Right renal pelvis (tissue), 4 donors: ENCODE data around the gene TTC7B. TPM values are rescaled to one million over a fixed set of nuclear protein-coding genes. Genes with fewer than 3 reads are reported as not detected.
A peak's percentile ranks its signal among the peaks of the same experiment; 100 is the strongest.

ENCODE experiments used
- DNase-seq, 4 donors: peaks; one replicate each; pipeline ENCODE4 v3.0.0-alpha.2; 2013; ENCODE audit warnings: low read depth in 4 of 4, low spot score in 3 of 4, missing footprints in 1 of 4
- polyA plus RNA-seq, 4 donors: library from polyadenylated mRNA; unstranded; fragments of 120-200 nt; gene quantifications; one replicate each; pipeline ENCODE4 v1.2.1, GENCODE V29; 2013; ENCODE audit not compliant: insufficient read length in 4 of 4

The TTC7B gene
- polyA plus RNA-seq, 4 donors = 45.5 to 56.3 (median 47.5) TPM

DNA sequence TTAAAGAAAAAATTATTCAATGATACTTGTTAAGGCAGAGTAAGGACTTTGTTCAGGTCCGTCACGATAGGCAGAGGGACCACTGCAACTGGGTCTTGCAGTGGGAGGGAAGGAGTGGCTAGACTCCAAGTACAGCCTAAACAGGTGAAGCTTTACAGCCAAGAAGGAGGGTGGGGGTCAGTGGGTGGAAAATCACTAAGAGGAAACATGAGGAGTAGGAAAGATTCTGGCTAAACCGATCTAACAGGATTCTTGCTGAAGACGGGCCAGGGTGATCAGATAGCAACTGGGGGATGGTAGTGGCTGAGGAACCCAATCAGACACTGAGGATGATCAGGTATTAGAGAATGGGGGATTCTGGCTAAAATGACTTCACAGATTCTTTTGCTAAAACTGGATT lies 100.2 kb downstream of the TTC7B start:
- DNase-seq = no peak

GRCh38 chr14:90715495-90715894 lies 100.7 kb downstream of the TTC7B start:
- DNase-seq = no peak

DNA sequence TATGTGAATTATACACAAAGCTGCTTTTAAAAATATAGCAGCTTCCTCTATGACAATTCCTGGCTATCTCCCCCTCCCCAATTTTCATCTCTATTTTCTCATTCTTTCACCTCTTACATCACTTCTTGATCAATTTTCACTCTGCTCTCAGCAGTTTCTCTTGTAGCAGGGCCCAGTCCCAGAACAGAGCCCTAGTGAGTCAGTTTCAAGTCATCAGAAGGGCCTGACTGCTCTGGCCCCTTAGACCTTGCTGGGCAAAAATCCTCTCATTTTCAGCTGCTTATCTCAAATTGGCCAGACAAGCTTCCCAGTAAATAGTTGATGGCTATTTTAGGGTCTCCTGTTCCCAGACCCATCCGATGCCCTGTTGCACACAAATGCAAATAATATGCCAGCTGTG lies 101.4 kb downstream of the TTC7B start:
- no peak for DNase-seq

DNA sequence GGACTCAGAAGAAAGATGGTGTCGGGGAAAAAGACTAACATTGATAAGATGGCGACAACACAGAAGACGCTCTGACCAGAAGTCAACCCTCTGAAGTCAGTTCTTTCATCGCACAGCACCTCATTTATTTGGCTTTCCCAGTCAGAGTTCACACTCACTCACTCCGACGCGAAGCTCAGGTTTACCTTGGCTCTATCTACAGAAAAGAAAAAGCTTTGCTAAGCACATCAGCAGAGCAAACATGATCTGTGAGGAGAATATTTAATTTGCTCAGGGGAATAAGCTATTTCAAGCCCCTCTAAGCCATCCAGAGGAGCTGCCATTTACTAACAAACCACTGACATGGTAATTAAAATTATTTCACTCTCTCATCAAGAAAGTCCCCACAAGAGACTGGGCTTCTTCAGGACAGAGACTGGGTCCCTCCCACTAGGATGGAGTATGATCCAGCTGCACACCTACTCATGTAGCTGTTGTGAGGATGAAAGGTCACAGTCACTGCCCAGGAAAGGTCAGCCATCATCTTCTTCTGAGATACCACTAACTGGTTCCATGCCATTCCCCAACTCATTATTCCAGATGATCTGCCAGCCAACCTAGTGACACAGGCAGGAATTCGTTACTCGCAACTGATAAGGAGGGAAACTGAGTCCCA lies 111.4 kb downstream of the TTC7B start:
- no peak for DNase-seq

DNA sequence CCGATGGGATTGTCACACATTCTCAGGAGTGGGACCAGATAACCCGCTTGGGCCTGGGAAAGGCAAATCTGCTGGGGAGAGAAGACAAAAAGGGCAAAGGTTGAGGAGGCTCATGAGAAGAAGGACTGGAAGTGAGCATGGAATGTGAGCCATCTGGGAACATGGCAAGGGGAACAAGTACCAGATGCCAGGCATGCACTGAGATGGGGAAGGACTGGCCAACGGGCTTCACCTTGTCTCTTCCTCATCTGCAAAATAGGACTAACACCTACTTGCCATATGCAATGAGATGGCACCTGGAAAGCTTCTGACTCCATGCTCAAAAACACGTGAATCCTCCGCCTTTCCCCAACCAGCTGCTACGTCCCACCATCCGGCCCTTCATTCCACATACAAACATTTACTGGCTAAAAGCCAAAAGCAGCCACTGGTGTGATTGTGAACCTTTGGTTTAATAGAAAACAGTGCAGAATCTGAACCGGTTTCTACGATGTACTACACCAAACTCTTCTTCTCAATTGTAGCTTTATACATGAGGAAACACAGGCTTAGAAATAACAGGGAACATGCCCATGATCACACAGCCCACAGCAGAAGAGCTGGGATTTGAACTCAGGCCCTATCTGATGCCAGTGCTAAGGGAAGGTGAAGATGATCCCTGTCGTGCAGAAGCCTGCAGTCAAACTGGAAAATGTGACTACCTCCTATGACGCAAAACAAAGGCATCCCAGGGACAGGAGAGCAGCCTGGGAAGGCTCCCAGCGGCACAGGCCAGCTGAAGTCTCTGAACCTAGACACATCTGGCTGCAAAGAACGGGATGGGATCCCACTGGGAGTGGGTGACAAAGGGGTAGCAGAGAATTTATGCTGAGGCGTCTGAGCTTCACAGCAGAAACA lies 112.1 kb downstream of the TTC7B start:
- no peak for DNase-seq

GRCh38 chr14:90700933-90701776 lies 115.1 kb downstream of the TTC7B start:
- DNase-seq = no peak

DNA sequence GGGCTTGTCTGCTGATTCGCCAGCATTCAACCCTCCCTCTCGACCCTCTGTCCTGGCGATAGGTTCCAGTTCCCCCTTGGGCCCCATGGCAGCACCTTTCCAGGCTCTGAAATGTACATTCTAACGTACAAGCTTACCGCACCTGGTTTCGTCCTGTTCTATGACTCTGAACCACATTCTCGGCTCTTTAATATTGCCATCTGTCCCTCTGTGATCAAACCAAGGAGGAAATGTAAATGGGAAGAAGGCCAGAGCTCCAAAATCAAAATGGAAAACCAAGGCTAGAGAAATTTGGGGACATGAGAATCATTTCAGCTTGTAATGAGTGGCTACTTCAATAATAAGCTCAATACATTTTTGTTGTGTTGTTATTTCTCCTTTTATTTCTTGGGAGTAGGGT lies 117.2 kb downstream of the TTC7B start:
- no peak for DNase-seq

- no peak for DNase-seq
These were observed 117.8 kb downstream of the TTC7B start for GRCh38 chr14:90698379-90698869.

GRCh38 chr14:90697577-90698206 lies 118.5 kb downstream of the TTC7B start:
- peak; percentile 56 to 74 (median 66) for DNase-seq

- no peak for DNase-seq
These were observed 119.1 kb downstream of the TTC7B start for GRCh38 chr14:90697132-90697531.

GRCh38 chr14:90696720-90697119 lies 119.5 kb downstream of the TTC7B start:
- no peak for DNase-seq

DNA sequence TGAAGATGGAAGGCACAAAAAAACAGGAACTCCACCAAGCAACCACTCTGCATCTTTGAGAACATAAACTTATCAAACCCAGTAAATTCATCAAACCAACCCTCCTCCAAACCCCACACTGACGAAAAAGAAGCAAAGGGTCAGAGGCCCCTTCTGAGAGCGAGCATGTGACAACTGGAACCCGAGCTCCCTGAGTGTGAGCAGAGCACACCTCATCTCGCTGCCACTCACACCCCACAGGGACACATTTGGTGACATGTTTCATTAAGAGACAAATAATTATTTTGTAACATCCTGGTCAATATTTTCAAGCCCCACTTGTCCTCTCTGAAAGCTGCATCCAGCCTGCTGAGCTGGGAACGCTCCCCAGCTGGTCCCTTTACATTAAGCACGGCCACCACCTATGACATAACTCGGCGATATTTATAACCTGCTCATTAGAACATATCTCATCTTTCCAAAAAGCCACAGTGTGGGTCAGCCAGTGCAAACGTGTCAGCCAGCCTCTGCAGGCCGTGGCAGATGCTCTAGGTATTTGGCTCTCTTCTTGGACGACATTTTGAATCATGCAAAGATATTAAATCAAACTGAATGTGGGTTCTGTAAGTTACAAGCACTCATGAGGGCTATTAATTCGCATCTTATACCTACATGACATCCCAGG lies 120.1 kb downstream of the TTC7B start:
- DNase-seq = no peak

DNA sequence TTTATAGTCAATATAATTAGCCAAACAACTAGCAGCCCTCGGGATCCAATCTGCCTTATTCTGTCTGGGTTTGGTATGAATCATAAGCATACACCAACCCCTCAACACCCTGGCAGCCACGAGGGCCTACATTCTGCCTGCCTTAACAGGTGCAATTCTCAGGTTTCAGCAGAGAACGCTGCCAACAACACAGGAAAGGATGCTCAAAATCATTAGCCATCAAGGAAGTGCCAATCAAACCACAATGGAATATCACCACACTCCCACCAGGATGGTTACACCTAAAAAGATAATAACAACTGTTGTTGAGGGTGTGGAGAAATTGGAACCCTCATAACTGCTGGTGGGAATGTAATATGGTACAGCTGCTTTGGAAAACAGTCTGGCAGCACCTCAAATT lies 122.8 kb downstream of the TTC7B start:
- no peak for DNase-seq

DNA sequence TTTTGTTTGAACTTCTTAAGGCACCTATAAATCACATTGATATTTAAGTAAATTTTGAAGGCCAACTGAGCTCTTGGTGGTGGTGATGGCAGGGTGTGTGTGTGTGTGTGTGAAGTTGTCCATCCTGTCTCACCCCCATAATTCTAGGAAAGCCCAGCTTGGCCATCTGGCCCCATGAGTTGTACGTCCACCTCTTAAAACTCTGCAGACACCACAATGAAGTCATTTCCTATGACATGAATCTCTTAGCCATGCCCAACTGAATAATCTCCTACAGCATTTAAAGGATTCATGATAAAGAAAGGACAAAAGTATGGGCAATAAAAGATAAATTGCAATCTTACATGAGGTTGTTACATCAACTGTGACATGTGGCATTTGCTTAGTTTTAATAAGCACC lies 123.4 kb downstream of the TTC7B start:
- DNase-seq = no peak

- no peak for DNase-seq
These were observed 124.2 kb downstream of the TTC7B start for GRCh38 chr14:90692061-90692460.

GRCh38 chr14:90691627-90692026 lies 124.6 kb downstream of the TTC7B start:
- DNase-seq = no peak

DNA sequence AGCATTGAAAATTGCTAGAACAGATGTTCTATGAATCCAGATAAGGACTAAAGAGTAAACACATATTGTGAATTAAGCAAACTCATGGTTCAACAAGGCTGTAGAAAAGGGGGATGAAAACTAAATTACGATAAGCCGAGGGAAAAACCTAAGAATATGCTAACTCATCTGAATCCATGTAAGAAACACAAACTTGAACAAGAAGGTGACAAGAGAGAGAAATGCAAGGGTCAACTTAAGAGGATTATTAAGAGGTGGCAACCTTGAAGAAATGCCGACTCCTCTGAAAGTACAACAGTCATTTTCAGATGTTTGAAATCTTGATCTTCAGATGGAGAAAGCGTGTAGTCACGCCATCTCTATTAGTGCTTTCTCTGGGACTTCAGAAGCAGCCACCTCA lies 128.6 kb downstream of the TTC7B start:
- DNase-seq = no peak

DNA sequence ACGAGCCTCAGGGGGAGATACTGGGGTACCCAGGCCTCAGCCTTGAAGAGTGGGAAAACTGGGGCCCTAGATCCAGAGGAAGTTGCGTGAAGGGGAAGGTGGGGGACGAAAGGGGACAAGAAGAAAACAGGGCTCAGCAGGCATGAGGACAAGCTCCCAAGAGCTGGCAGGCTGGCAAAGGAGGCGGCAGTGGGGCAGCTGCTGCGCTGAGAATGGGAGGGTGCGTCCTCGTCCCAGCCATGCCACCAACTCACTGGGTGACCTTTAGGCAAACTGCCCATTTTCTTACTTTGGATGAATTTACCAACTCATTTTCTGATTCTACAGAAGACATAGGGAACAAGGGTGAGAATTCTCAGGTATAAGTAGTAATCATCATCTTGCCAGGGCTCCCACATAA lies 133.6 kb downstream of the TTC7B start:
- no peak for DNase-seq

GRCh38 chr14:90681929-90682328 lies 134.3 kb downstream of the TTC7B start:
- no peak for DNase-seq

GRCh38 chr14:90678846-90679362 lies 137.3 kb downstream of the TTC7B start:
- no peak for DNase-seq
